GM18873 (cell line): ENCODE measurements around the gene DPP7.
"Not testable (repeated sequence)": the region's sequence is repeated elsewhere in the genome, so short reads cannot be mapped to it uniquely, and the experiment has no call there.

Experiments used
- ATAC-seq: cut with Tn5 transposase; IDR thresholded peaks from one replicate; pipeline ENCODE4 v1.9.1; 2021; ENCODE audit warnings: mild to moderate bottlenecking, moderate library complexity, moderate number of reproducible peaks; ENCODE audit not compliant: unreplicated experiment, low FRiP score

DPP7 gene

GRCh38 chr9:137075275-137075775, 39.2 kb downstream of the DPP7 start:
- no peak for ATAC-seq

- ATAC-seq = no peak
These were observed 39.8 kb downstream of the DPP7 start for GRCh38 chr9:137074657-137075274.

- ATAC-seq = no peak
These were observed 40.5 kb downstream of the DPP7 start for GRCh38 chr9:137073992-137074399.

GRCh38 chr9:137071282-137071681, 43.3 kb downstream of the DPP7 start:
- no peak for ATAC-seq

GRCh38 chr9:137070906-137071275, 43.6 kb downstream of the DPP7 start:
- ATAC-seq = no peak

GRCh38 chr9:137070201-137070905, 44.2 kb downstream of the DPP7 start, which contains the start of gene SAPCD2:
TSS of gene SAPCD2 (minus strand) at chr9:137070557. CDS start at chr9:137070460, 97 bp downstream.
- ATAC-seq = peak; percentile 77

- ATAC-seq = no peak
These were observed 44.9 kb downstream of the DPP7 start for GRCh38 chr9:137069508-137070091.

GRCh38 chr9:137068539-137069507, 45.7 kb downstream of the DPP7 start:
- ATAC-seq = no peak

GRCh38 chr9:137067860-137068538, 46.5 kb downstream of the DPP7 start:
- no peak for ATAC-seq

GRCh38 chr9:137066096-137066861, 48.3 kb downstream of the DPP7 start:
- no peak for ATAC-seq

- ATAC-seq = no peak
These were observed 49.1 kb downstream of the DPP7 start for GRCh38 chr9:137065336-137065967.

- no peak for ATAC-seq
These were observed 49.7 kb downstream of the DPP7 start for GRCh38 chr9:137064880-137065164.

- ATAC-seq = no peak
These were observed 50.3 kb downstream of the DPP7 start for GRCh38 chr9:137064027-137064879.

- ATAC-seq = no peak
These were observed 51.1 kb downstream of the DPP7 start for GRCh38 chr9:137063311-137064026.

- ATAC-seq = not testable (repeated sequence)
These were observed 51.7 kb downstream of the DPP7 start for GRCh38 chr9:137062798-137063197.

GRCh38 chr9:137062384-137062783, 52.1 kb downstream of the DPP7 start:
- no peak for ATAC-seq
